Osteocyte (in vitro differentiated cells): ENCODE data around the gene PMPCA. TPM values are rescaled to one million over a fixed set of nuclear protein-coding genes. Genes with fewer than 3 reads are reported as not detected.

ENCODE experiments used
- DNase-seq: peaks from one replicate; pipeline ENCODE4 v3.0.0; 2021; ENCODE audit warnings: mixed read lengths; ENCODE audit not compliant: unreplicated experiment; ENCODE audit errors: extremely low spot score
- H3K27ac Mint-ChIP-seq: one replicate; pipeline ENCODE4 v1.8.0; 2021; ENCODE audit warnings: mild to moderate bottlenecking, mixed read lengths; ENCODE audit not compliant: unreplicated experiment
- H3K27me3 Mint-ChIP-seq: one replicate; pipeline ENCODE4 v1.8.0; 2021; ENCODE audit warnings: mixed read lengths; ENCODE audit not compliant: unreplicated experiment
- H3K36me3 Mint-ChIP-seq: one replicate; pipeline ENCODE4 v1.8.0; 2021; ENCODE audit warnings: mixed read lengths; ENCODE audit not compliant: unreplicated experiment
- H3K4me1 Mint-ChIP-seq: one replicate; pipeline ENCODE4 v1.8.0; 2021; ENCODE audit warnings: mixed read lengths; ENCODE audit not compliant: unreplicated experiment
- H3K4me3 Mint-ChIP-seq: one replicate; pipeline ENCODE4 v1.8.0; 2021; ENCODE audit warnings: mild to moderate bottlenecking, moderate library complexity, mixed read lengths; ENCODE audit not compliant: unreplicated experiment
- H3K9me3 Mint-ChIP-seq: one replicate; pipeline ENCODE4 v1.8.0; 2021; ENCODE audit warnings: mixed read lengths; ENCODE audit not compliant: unreplicated experiment
- CTCF ChIP-seq: fragments of 200-600 bp; sonication (generic); IDR thresholded peaks from 2 replicates; pipeline ENCODE4 v1.5.0; 2021; ENCODE audit warnings: antibody characterized with exemption, mild to moderate bottlenecking, moderate library complexity
- total RNA-seq: library from RNA; stranded (reverse); gene quantifications from 2 replicates; pipeline ENCODE4 v1.2.1, GENCODE V29; 2021

PMPCA gene
- total RNA-seq, 1 donor from 2014 or later: 52.8 TPM

GRCh38 chr9:136437839-136438547 is 27.5 kb downstream of the PMPCA start:
- H3K4me1 Mint-ChIP-seq: peaks cover 26% of the 10 kb centered on the region
- no peak for TF ChIP-seq CTCF
- no peaks in the 10 kb centered on the region for H3K27me3 Mint-ChIP-seq
- H3K4me3 Mint-ChIP-seq: peak overlapping the region; percentile 84
- DNase-seq: no peak
- peaks cover 25% of the 10 kb centered on the region for H3K36me3 Mint-ChIP-seq
- H3K27ac Mint-ChIP-seq: no peak overlapping the region
- no peaks in the 10 kb centered on the region for H3K9me3 Mint-ChIP-seq

GRCh38 chr9:136438548-136439480 is 28.4 kb downstream of the PMPCA start:
- Mint-ChIP-seq H3K27me3 (no peaks in the 10 kb centered on the region), H3K4me3 (peak overlapping the region; percentile 84), H3K27ac (no peak overlapping the region), H3K36me3 (peaks cover 29% of the 10 kb centered on the region), H3K9me3 (no peaks in the 10 kb centered on the region), H3K4me1 (peaks cover 26% of the 10 kb centered on the region)
- no peak for DNase-seq
- no peak for TF ChIP-seq CTCF

GRCh38 chr9:136439481-136440408 is 29.3 kb downstream of the PMPCA start, which contains the start of gene INPP5E:
Gene INPP5E (minus strand): TSS chr9:136439845. CDS start chr9:136439419, 426 bp downstream.
- peaks cover 35% of the 10 kb centered on the region for H3K36me3 Mint-ChIP-seq
- no peaks in the 10 kb centered on the region for H3K9me3 Mint-ChIP-seq
- peak within 1 kb of the TSS; percentile 84 for H3K4me3 Mint-ChIP-seq
- TF ChIP-seq CTCF: peak; percentile 69
- no peaks in the 10 kb centered on the region for H3K27me3 Mint-ChIP-seq
- peak within 1 kb of the TSS; percentile 44 for H3K27ac Mint-ChIP-seq
- DNase-seq: peak; percentile 96
- peaks cover 26% of the 10 kb centered on the region for H3K4me1 Mint-ChIP-seq

GRCh38 chr9:136441191-136441680 is 30.8 kb downstream of the PMPCA start:
- TF ChIP-seq CTCF: no peak
- Mint-ChIP-seq H3K27me3 (no peaks in the 10 kb centered on the region), H3K9me3 (no peaks in the 10 kb centered on the region), H3K36me3 (peaks cover 40% of the 10 kb centered on the region), H3K4me3 (no peak overlapping the region), H3K27ac (no peak overlapping the region), H3K4me1 (peaks cover 26% of the 10 kb centered on the region)
- no peak for DNase-seq
